A673 (cell line): ENCODE measurements around the gene COL13A1.

Experiments used
- CTCF ChIP-seq: fragments of 300-800, 200-600 bp; sonication (generic); conservative IDR thresholded peaks from 2 replicates; pipeline ENCODE4 v1.5.1; 2017; ENCODE audit warnings: low read depth, mild to moderate bottlenecking, antibody characterized with exemption, low read length, moderate library complexity, mixed read lengths
- EZH2 ChIP-seq: fragments of 200-600 bp; sonication (generic); IDR thresholded peaks from 2 replicates; pipeline ENCODE4 v1.6.1; 2017; ENCODE audit warnings: borderline replicate concordance, low read depth, mild to moderate bottlenecking, mixed read lengths, antibody characterized with exemption, low read length; ENCODE audit not compliant: poor library complexity, severe bottlenecking

DNA sequence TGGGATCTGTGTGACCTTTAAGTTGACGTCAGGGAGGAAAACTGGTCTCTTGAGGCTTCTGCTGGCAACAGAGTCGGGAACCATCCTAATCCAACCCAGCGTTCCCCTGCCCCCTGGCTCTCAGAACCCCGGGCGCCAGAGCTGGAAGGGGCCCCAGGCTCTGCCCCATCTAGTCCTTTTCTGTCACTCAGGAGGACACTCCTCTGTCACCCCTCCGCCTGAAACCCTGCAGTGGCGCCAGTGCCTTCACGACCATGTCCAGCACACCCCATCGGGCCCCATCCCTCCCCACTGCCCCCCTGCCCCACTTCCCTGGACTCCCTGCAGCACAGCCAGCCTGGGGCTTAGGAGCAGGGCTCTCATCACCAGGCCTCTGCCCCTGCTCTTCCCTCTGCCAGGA, 39.1 kb downstream of the COL13A1 start:
- TF ChIP-seq CTCF (no peak), EZH2 (no peak)
